ENCODE measurements around the gene FAM53A.

DNA sequence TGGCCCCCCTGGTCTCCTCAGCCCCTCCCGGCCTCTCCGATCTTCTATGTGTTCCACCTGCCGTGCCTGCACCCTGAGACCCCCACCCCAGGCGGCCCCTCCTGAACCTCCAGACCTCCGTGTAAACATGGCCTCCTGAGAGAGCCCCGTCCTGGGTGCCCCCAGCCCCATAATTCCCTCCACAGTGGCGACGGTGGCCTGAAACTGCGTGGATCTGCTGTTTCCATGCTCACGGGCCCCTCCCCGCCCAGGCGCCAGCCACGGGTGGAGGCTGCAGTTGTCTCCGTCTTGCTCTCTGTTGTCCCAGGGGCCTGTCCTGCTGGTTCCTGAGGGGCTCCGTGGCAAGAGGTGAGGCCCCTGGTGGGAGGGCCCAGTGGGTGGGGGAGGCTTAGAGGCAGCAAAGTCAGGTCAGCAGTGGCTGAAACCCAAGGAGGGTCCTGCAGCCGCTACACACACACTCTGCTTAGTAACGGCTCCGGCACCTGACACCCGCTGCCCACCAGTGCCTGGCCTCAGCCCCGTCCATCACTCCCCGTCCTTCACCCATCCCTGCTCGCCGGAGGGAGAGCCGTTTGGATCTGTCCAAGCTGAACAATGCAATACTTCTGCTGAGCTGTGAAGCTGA, 75.8 kb downstream of the FAM53A start:
- TF ChIP-seq GATA2 (IDR thresholded peaks at IDR 0.05; ENCODE audit: low read depth, low read length) (no peak), GATA3 (IDR thresholded peaks at IDR 0.05; ENCODE audit: low read depth, low read length) (no peak)
